ENCODE data around the gene PPP3R2.

The PPP3R2 gene

GRCh38 chr9:101632611-101633010 lies 37.8 kb upstream of the PPP3R2 start:
- no peak overlapping the region for H2AFZ ChIP-seq (ENCODE audit: low read length)
- H3K4me1 ChIP-seq (ENCODE audit: insufficient read depth, low read length, severe bottlenecking), result no peaks in the 10 kb centered on the region
- H3K4me2 ChIP-seq (ENCODE audit: low read length), result no peak overlapping the region
- no peaks in the 10 kb centered on the region for H3K79me2 ChIP-seq (ENCODE audit: insufficient read depth, low read length)
- H3K4me3 ChIP-seq (ENCODE audit: low read depth, low read length, poor library complexity, severe bottlenecking), result no peak overlapping the region
- H3K9me2 ChIP-seq (ENCODE audit: low read depth, low read length), result no peaks in the 10 kb centered on the region
- TF ChIP-seq EZH2 (IDR thresholded peaks at IDR 0.05; ENCODE audit: borderline replicate concordance, low read length) (no peak), CTCF (IDR thresholded peaks at IDR 0.05; ENCODE audit: low read length) (no peak)
- H3K27ac ChIP-seq (ENCODE audit: low read depth, low read length, poor library complexity, severe bottlenecking), result no peak overlapping the region
- H3K9ac ChIP-seq (ENCODE audit: low read length), result no peak overlapping the region
- no peaks in the 10 kb centered on the region for H3K36me3 ChIP-seq (ENCODE audit: insufficient read depth, low read length)
- H3K9me3 ChIP-seq (ENCODE audit: low read length), result no peaks in the 10 kb centered on the region
- H3K27me3 ChIP-seq (ENCODE audit: insufficient read depth, low read length), result no peaks in the 10 kb centered on the region
- H3F3A ChIP-seq (ENCODE audit: insufficient read depth, low read length), result no peaks in the 10 kb centered on the region
- no peaks in the 10 kb centered on the region for H4K20me1 ChIP-seq (ENCODE audit: insufficient read depth, low read length)

GRCh38 chr9:101631892-101632291 lies 37.1 kb upstream of the PPP3R2 start:
- H3K36me3 ChIP-seq (ENCODE audit: insufficient read depth, low read length), result no peaks in the 10 kb centered on the region
- H3K4me1 ChIP-seq (ENCODE audit: insufficient read depth, low read length, severe bottlenecking), result no peaks in the 10 kb centered on the region
- no peak overlapping the region for H3K9ac ChIP-seq (ENCODE audit: low read length)
- no peak overlapping the region for H2AFZ ChIP-seq (ENCODE audit: low read length)
- no peak overlapping the region for H3K4me2 ChIP-seq (ENCODE audit: low read length)
- no peaks in the 10 kb centered on the region for H3F3A ChIP-seq (ENCODE audit: insufficient read depth, low read length)
- TF ChIP-seq EZH2 (IDR thresholded peaks at IDR 0.05; ENCODE audit: borderline replicate concordance, low read length) (no peak), CTCF (IDR thresholded peaks at IDR 0.05; ENCODE audit: low read length) (no peak)
- no peaks in the 10 kb centered on the region for H4K20me1 ChIP-seq (ENCODE audit: insufficient read depth, low read length)
- no peaks in the 10 kb centered on the region for H3K9me3 ChIP-seq (ENCODE audit: low read length)
- no peaks in the 10 kb centered on the region for H3K9me2 ChIP-seq (ENCODE audit: low read depth, low read length)
- no peak overlapping the region for H3K27ac ChIP-seq (ENCODE audit: low read depth, low read length, poor library complexity, severe bottlenecking)
- no peaks in the 10 kb centered on the region for H3K79me2 ChIP-seq (ENCODE audit: insufficient read depth, low read length)
- no peak overlapping the region for H3K4me3 ChIP-seq (ENCODE audit: low read depth, low read length, poor library complexity, severe bottlenecking)
- no peaks in the 10 kb centered on the region for H3K27me3 ChIP-seq (ENCODE audit: insufficient read depth, low read length)

DNA sequence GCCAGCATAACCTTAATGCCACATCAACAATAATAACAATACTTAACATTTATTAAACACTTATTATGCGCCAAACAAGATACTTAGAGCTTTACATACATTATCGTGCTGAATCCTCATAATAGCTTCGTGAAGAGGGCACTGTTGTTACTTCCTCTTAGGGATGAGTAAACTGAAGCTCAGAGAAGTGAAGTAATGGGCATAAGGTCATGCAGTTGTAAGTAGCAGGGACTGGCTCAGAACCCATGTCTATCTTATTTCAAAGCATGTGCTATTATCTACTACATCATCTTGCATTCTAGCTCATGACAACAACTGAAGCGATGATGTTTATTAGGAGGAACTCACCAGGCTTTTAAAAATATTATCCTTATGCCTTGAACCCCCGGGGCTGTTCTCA lies 34.9 kb upstream of the PPP3R2 start:
- H2AFZ ChIP-seq (ENCODE audit: low read length), result no peak overlapping the region
- H3F3A ChIP-seq (ENCODE audit: insufficient read depth, low read length), result no peaks in the 10 kb centered on the region
- H3K79me2 ChIP-seq (ENCODE audit: insufficient read depth, low read length), result no peaks in the 10 kb centered on the region
- no peaks in the 10 kb centered on the region for H3K27me3 ChIP-seq (ENCODE audit: insufficient read depth, low read length)
- no peaks in the 10 kb centered on the region for H3K9me3 ChIP-seq (ENCODE audit: low read length)
- H3K9ac ChIP-seq (ENCODE audit: low read length), result no peak overlapping the region
- no peak overlapping the region for H3K27ac ChIP-seq (ENCODE audit: low read depth, low read length, poor library complexity, severe bottlenecking)
- H3K4me3 ChIP-seq (ENCODE audit: low read depth, low read length, poor library complexity, severe bottlenecking), result no peak overlapping the region
- no peaks in the 10 kb centered on the region for H3K9me2 ChIP-seq (ENCODE audit: low read depth, low read length)
- no peaks in the 10 kb centered on the region for H3K36me3 ChIP-seq (ENCODE audit: insufficient read depth, low read length)
- no peaks in the 10 kb centered on the region for H3K4me1 ChIP-seq (ENCODE audit: insufficient read depth, low read length, severe bottlenecking)
- TF ChIP-seq CTCF (IDR thresholded peaks at IDR 0.05; ENCODE audit: low read length) (no peak), EZH2 (IDR thresholded peaks at IDR 0.05; ENCODE audit: borderline replicate concordance, low read length) (no peak)
- no peak overlapping the region for H3K4me2 ChIP-seq (ENCODE audit: low read length)
- H4K20me1 ChIP-seq (ENCODE audit: insufficient read depth, low read length), result no peaks in the 10 kb centered on the region
